Activated CD4-positive, alpha-beta T cell treated with anti-CD3 and anti-CD28 coated beads, Interleukin-2, amount 10 ng/mL, durations not matched to agents 7 days and 5 days (primary cell): Measurements from ENCODE around the gene CAPN14. TPM values are rescaled to one million over a fixed set of nuclear protein-coding genes. Genes with fewer than 3 reads are reported as not detected.

ENCODE experiments used
- CTCF ChIA-PET: fragments of 350-600 bp; sonication (Branson Sonifier 250); formaldehyde crosslinking; loops from one replicate; lab custom pipeline; 2021; ENCODE audit warnings: antibody characterized with exemption; lab: Charles Lee
- POLR2A ChIA-PET: fragments of 350-600 bp; sonication (Branson Sonifier 250); formaldehyde crosslinking; loops from one replicate; lab custom pipeline; 2021; ENCODE audit warnings: antibody characterized with exemption; lab: Charles Lee
- DNase-seq: peaks from one replicate; pipeline ENCODE4 v3.0.0-alpha.2; 2020
- H3K27ac Mint-ChIP-seq: one replicate; pipeline ENCODE4 v1.8.0; 2021; ENCODE audit warnings: mild to moderate bottlenecking, moderate library complexity, mixed read lengths
- H3K27me3 Mint-ChIP-seq: one replicate; pipeline ENCODE4 v1.8.0; 2021; ENCODE audit warnings: mixed read lengths
- H3K36me3 Mint-ChIP-seq: one replicate; pipeline ENCODE4 v1.8.0; 2021; ENCODE audit warnings: low read depth, mixed read lengths
- H3K4me1 Mint-ChIP-seq: one replicate; pipeline ENCODE4 v1.8.0; 2021; ENCODE audit warnings: mixed read lengths
- H3K4me3 Mint-ChIP-seq: one replicate; pipeline ENCODE4 v1.8.0; 2021; ENCODE audit warnings: mild to moderate bottlenecking, moderate library complexity, mixed read lengths
- H3K9me3 Mint-ChIP-seq: one replicate; pipeline ENCODE4 v1.8.0; 2021; ENCODE audit warnings: mixed read lengths
- total RNA-seq, 2 experiments: library from RNA; stranded (reverse); gene quantifications; one replicate each; pipeline ENCODE4 v1.2.3, GENCODE V29; 2021

The CAPN14 gene
- total RNA-seq, 2 experiments from 2014 or later: 0.10 to 0.12 TPM

DNA sequence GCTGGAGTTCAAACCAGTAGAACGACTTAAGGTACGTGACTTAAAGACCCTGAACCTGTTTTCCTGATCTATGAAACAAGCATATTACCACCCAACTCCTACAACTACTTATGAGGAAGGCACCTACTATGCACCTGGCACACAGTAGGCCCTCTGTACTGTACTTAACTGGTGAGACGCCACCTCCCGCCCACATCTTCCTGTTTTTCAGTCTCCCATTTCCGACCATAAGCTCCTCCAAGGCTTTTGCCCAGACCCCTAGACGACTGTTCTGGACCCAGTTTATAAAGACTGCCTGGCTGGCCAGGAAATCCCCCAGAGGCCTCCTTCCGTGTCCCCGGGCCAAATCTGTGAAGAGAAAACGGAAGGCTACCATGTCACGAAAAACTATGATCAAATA is 80.6 kb downstream of the CAPN14 start:
- Mint-ChIP-seq H3K4me1 (peaks cover 7% of the 10 kb centered on the region), H3K27me3 (peaks cover 53% of the 10 kb centered on the region), H3K9me3 (no peaks in the 10 kb centered on the region), H3K36me3 (no peaks in the 10 kb centered on the region), H3K4me3 (peak overlapping the region; percentile 1), H3K27ac (no peak overlapping the region)
- POLR2A ChIA-PET: no interaction called here
- CTCF ChIA-PET: no interaction called here
- DNase-seq: no peak

DNA sequence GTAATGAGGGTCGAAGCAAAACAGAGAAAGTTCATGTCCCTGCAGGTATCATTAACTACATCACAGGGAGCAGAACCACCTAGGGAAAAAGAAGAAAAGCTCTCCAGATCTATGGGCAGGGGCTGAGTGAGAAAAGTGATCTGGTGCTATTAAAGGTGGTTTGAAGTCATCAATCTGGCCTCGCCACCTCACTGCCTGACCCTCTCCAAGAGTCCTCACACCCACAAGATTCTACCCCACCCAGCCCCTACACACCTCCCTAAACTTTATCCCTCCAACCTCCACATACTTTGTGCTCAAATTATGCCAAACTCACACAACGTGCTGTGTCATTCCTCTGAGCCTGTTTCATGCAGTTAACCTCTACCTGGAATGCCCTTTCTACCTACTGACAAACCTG is 81.3 kb downstream of the CAPN14 start:
- H3K27ac Mint-ChIP-seq: no peak overlapping the region
- H3K4me3 Mint-ChIP-seq: no peak overlapping the region
- DNase-seq: no peak
- H3K36me3 Mint-ChIP-seq: no peaks in the 10 kb centered on the region
- ChIA-PET POLR2A (no interaction called here), CTCF (interaction anchor here (0.6 kb wide), 1 partner anchor 16 kb away, joined by 3 read pairs; no protein-coding TSS in a partner anchor)
- H3K4me1 Mint-ChIP-seq: peaks cover 7% of the 10 kb centered on the region
- no peaks in the 10 kb centered on the region for H3K9me3 Mint-ChIP-seq
- peaks cover 53% of the 10 kb centered on the region for H3K27me3 Mint-ChIP-seq

DNA sequence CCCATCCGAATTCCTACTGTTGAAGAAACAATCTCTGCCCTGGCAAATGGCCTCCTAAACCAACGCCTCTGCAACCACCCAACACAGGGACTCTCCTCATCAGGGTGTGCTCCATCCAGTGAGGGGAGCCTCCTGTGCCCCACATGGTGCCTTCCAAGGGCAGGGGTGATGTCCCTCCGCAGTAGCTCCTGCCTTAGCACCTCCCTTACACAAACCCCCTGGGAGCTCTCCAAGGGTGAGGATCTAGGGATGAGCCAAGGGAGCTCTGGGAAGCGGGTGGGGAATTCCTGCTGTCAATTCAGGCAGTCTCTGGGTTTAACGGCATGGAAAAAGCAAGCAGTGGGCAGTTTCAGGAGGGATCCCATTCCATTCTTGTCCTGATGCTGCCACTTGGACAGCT is 82.8 kb downstream of the CAPN14 start:
- CTCF ChIA-PET: no interaction called here
- peaks cover 7% of the 10 kb centered on the region for H3K4me1 Mint-ChIP-seq
- peaks cover 44% of the 10 kb centered on the region for H3K27me3 Mint-ChIP-seq
- no peak overlapping the region for H3K4me3 Mint-ChIP-seq
- POLR2A ChIA-PET: no interaction called here
- no peak for DNase-seq
- H3K9me3 Mint-ChIP-seq: no peaks in the 10 kb centered on the region
- no peaks in the 10 kb centered on the region for H3K36me3 Mint-ChIP-seq
- H3K27ac Mint-ChIP-seq: no peak overlapping the region

DNA sequence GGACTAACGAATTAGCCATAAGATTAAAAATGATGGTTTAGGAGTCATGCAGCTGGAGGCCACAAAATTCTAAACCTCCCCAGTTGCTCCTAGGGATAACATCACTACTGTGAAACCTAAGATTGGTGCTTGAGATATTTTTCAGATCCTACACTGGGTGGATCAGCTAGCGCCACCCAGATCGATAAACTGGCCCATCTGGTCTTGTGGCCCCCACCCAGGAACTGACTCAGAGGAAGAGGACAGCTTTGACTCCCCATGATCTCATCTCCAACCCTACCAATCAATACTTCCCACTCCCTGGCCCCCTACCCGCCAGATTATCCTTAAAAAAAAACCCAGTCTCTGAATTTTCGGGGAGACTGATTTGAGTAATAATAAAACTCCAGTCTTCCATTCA is 84.5 kb downstream of the CAPN14 start:
- H3K27me3 Mint-ChIP-seq: peaks cover 34% of the 10 kb centered on the region
- no peaks in the 10 kb centered on the region for H3K9me3 Mint-ChIP-seq
- POLR2A ChIA-PET: no interaction called here
- no peak overlapping the region for H3K27ac Mint-ChIP-seq
- H3K36me3 Mint-ChIP-seq: no peaks in the 10 kb centered on the region
- H3K4me3 Mint-ChIP-seq: no peak overlapping the region
- CTCF ChIA-PET: no interaction called here
- no peak for DNase-seq
- H3K4me1 Mint-ChIP-seq: peaks cover 7% of the 10 kb centered on the region

DNA sequence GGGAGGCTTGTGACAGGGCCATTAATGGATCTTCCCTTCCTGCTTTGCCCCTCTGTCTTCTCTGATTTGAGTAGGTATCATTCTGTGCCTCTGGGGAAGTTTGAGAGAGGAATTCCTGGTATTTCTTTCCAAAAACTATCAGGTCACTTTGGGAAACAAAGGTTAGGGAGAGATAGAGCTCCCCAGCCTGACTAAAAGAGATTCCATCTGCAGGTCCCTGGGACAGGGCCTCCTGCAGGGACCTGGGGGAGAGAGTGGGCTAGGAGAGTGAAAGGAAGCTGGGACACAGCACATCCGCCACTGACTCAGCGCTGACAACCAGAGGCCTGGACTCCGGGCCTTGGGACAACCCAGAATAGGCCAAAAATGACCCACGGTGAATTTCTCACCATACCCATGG is 85.4 kb downstream of the CAPN14 start:
- peaks cover 28% of the 10 kb centered on the region for H3K27me3 Mint-ChIP-seq

DNA sequence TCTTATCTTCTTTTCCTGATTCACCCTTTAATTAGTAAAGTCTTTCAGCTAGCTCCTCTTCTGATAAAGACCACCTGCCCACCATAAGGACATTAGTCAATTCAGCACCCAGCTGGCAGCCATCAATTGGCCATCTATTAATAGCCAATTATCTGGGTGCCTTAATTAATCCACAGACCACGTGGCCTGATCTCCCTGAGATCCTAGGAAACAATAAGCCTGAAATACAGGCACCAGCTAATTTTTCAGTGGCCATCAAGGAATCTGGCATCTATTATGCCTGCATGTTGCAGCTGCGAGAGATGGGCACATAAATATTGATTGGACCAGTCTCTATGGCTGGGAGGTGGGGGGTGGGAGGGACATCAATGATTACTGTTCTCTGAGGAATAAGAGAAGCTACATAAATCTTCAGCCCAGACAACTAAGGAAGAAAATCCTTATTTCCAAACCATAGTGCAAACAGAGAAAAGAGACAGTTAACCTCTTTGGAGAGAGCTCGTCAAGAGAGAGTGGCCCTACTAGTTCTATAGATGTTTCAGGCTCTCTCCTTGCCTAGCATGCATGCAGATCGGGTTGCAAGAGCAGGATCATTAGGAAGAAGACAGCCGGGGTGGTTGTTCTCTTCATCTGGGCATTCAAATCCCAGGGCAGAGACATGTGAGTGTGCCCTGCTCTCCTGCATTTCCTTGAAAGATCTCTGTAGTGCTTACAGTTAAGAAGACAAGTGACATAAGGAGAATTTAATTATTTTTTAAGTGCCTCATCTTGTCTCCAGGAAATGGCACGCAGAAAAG is 87.7 kb downstream of the CAPN14 start:
- Mint-ChIP-seq H3K4me1 (no peaks in the 10 kb centered on the region), H3K27ac (no peak overlapping the region), H3K4me3 (no peak overlapping the region), H3K27me3 (peaks cover 5% of the 10 kb centered on the region), H3K36me3 (no peaks in the 10 kb centered on the region), H3K9me3 (no peaks in the 10 kb centered on the region)
- ChIA-PET POLR2A (no interaction called here), CTCF (no interaction called here)
- DNase-seq: no peak

More for the DNA sequence above, 85.4 kb downstream of the CAPN14 start:
- no peaks in the 10 kb centered on the region for H3K9me3 Mint-ChIP-seq
- H3K27ac Mint-ChIP-seq: no peak overlapping the region
- peaks cover 3% of the 10 kb centered on the region for H3K4me1 Mint-ChIP-seq
- no peaks in the 10 kb centered on the region for H3K36me3 Mint-ChIP-seq
- H3K4me3 Mint-ChIP-seq: no peak overlapping the region
- CTCF ChIA-PET: no interaction called here
- POLR2A ChIA-PET: no interaction called here
- DNase-seq: no peak

DNA sequence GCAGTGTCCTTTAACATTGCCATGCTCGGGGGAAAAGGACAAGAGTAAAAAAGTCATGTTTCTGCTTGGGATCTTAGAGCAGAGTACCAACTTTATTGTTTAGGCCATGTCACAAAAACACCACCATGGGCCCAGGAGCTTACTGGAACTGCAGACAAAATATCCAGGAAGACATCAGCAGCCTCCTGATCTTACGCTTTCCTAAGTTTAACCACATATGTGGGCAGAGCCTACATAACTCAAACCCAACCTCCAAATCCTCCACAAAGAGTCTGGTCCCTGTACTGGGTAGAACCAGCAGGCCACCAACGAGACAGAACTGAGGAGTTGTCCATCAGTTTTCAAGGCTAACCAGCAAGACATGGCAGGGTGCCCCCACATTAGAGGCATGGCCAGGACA is 89.4 kb downstream of the CAPN14 start:
- no peak overlapping the region for H3K4me3 Mint-ChIP-seq
- DNase-seq: no peak
- no peaks in the 10 kb centered on the region for H3K36me3 Mint-ChIP-seq
- ChIA-PET POLR2A (no interaction called here), CTCF (no interaction called here)
- H3K9me3 Mint-ChIP-seq: no peaks in the 10 kb centered on the region
- H3K27me3 Mint-ChIP-seq: peaks cover 6% of the 10 kb centered on the region
- H3K4me1 Mint-ChIP-seq: no peaks in the 10 kb centered on the region
- no peak overlapping the region for H3K27ac Mint-ChIP-seq

DNA sequence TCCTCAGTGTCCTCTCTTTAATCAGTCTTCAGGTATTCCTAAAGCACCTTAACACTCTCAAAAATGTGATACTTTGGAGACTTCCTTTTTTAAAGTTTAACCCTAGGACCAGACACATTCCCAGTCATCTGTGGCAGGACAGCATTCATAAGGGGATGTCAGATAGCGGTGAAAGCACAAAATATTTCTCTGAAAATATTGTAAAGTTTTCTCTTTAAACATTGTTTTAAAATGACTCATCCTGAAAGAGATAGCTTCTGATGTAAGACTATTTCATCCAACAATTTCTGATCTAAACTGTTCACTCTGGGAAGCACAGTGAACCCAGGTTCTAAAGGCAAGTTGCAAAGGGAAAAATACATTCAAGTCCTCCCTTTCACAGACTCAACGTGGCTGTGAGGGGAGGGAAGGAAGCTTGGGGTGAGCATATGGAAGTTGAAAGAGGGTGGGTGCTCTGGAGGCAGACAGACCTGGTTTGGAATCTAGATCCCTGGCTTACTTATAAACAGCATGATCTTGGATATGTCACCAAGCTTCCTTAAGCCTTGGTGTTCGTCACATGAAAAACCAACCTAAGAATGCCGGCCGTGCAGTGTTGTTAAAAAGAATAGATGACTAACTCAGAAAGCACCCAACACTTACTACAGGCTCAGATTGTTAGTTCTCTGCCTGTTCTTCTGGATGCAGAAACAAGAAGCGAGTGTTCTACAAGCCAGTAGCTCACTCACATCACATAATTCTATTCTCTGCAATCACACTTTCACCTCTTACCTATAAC is 91.2 kb downstream of the CAPN14 start:
- Mint-ChIP-seq H3K27me3 (peaks cover 6% of the 10 kb centered on the region), H3K27ac (no peak overlapping the region), H3K9me3 (no peaks in the 10 kb centered on the region), H3K4me3 (no peak overlapping the region), H3K4me1 (no peaks in the 10 kb centered on the region), H3K36me3 (no peaks in the 10 kb centered on the region)
- CTCF ChIA-PET: no interaction called here
- DNase-seq: no peak
- POLR2A ChIA-PET: no interaction called here

DNA sequence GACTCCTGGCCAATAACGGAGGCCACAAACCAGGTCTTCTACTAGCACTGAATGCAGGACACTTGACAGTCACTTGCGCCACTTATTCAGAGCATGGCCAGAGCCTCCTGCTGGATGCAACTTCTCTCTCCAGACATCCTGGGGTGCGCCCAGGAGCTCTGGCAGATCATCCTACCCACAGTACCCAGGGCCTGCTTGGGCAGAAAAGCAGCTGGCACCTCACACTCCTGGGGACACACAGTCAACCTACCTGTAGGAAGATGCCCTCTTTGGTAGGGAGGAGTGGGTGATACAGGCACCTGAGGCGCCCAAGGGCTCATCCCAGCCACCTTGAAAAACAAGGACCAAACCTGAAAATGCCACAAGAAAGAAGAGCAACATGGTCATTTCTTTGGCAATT is 92.4 kb downstream of the CAPN14 start:
- Mint-ChIP-seq H3K4me1 (no peaks in the 10 kb centered on the region), H3K27ac (no peak overlapping the region), H3K27me3 (peaks cover 6% of the 10 kb centered on the region), H3K36me3 (no peaks in the 10 kb centered on the region), H3K4me3 (no peak overlapping the region), H3K9me3 (no peaks in the 10 kb centered on the region)
- DNase-seq: no peak
- ChIA-PET POLR2A (no interaction called here), CTCF (no interaction called here)

Other genes starting within 250 kb of the CAPN14 start
- gene GALNT14, start 79.1 kb downstream of the CAPN14 start, total RNA-seq: not detected
- under 1 TPM; 0.44 to 0.50 TPM for gene EHD3, start 16.6 kb upstream of the CAPN14 start, total RNA-seq
- gene XDH, start 197.2 kb upstream of the CAPN14 start, total RNA-seq: under 1 TPM; 0.15 to 0.17 TPM